BLaER1 (cell line): ENCODE results near the gene CFAP92.
"Not testable (repeated sequence)": the region's sequence is repeated elsewhere in the genome, so short reads cannot be mapped to it uniquely, and the experiment has no call there.

Experiments
- H3K27ac ChIP-seq: shearing (Covaris generic); formaldehyde crosslinking; 2 replicates; pipeline ENCODE4 v1.8.1; 2022
- H3K27me3 ChIP-seq: shearing (Covaris generic); formaldehyde crosslinking; 2 replicates; pipeline ENCODE4 v1.8.1; 2022
- H3K36me3 ChIP-seq: shearing (Covaris generic); formaldehyde crosslinking; 2 replicates; pipeline ENCODE4 v1.8.1; 2022
- H3K4me1 ChIP-seq: shearing (Covaris generic); formaldehyde crosslinking; 2 replicates; pipeline ENCODE4 v1.8.1; 2022
- H3K4me2 ChIP-seq: shearing (Covaris generic); formaldehyde crosslinking; 2 replicates; pipeline ENCODE4 v1.8.1; 2022
- H3K4me3 ChIP-seq: shearing (Covaris generic); formaldehyde crosslinking; 2 replicates; pipeline ENCODE4 v1.8.1; 2022
- H3K9ac ChIP-seq: shearing (Covaris generic); formaldehyde crosslinking; 2 replicates; pipeline ENCODE4 v1.8.1; 2022
- H3K9me3 ChIP-seq: shearing (Covaris generic); formaldehyde crosslinking; 2 replicates; pipeline ENCODE4 v1.8.1; 2022
- H4K20me1 ChIP-seq: shearing (Covaris generic); formaldehyde crosslinking; 2 replicates; pipeline ENCODE4 v1.8.1; 2022
- Cebpa-rat ChIP-seq: shearing (Covaris generic); IDR thresholded peaks from 2 replicates; pipeline ENCODE4 v1.8.1; 2022

The CFAP92 gene

GRCh38 chr3:128873244-128874022 is 120.4 kb downstream of the CFAP92 start:
- H3K9ac ChIP-seq, result no peak overlapping the region
- H3K27me3 ChIP-seq, result no peaks in the 10 kb centered on the region
- TF ChIP-seq Cebpa-rat, result no peak
- H3K4me2 ChIP-seq, result no peak overlapping the region
- no peaks in the 10 kb centered on the region for H3K36me3 ChIP-seq
- H3K9me3 ChIP-seq, result no peaks in the 10 kb centered on the region
- H4K20me1 ChIP-seq, result no peaks in the 10 kb centered on the region
- peaks cover 19% of the 10 kb centered on the region for H3K4me1 ChIP-seq
- no peak overlapping the region for H3K4me3 ChIP-seq
- H3K27ac ChIP-seq, result no peak overlapping the region

GRCh38 chr3:128872744-128873143 is 121.1 kb downstream of the CFAP92 start:
- no peaks in the 10 kb centered on the region for H3K27me3 ChIP-seq
- no peak overlapping the region for H3K4me2 ChIP-seq
- H3K4me3 ChIP-seq, result no peak overlapping the region
- no peak for TF ChIP-seq Cebpa-rat
- H4K20me1 ChIP-seq, result no peaks in the 10 kb centered on the region
- H3K9ac ChIP-seq, result no peak overlapping the region
- H3K27ac ChIP-seq, result no peak overlapping the region
- no peaks in the 10 kb centered on the region for H3K9me3 ChIP-seq
- H3K36me3 ChIP-seq, result no peaks in the 10 kb centered on the region
- peaks cover 12% of the 10 kb centered on the region for H3K4me1 ChIP-seq

- Histone ChIP-seq H3K9me3 (no peaks in the 10 kb centered on the region), H3K9ac (no peak overlapping the region), H3K27me3 (no peaks in the 10 kb centered on the region), H3K4me2 (no peak overlapping the region), H4K20me1 (no peaks in the 10 kb centered on the region), H3K4me3 (no peak overlapping the region), H3K4me1 (peaks cover 9% of the 10 kb centered on the region), H3K27ac (no peak overlapping the region), H3K36me3 (no peaks in the 10 kb centered on the region)
- TF ChIP-seq Cebpa-rat, result no peak
Observed at GRCh38 chr3:128872282-128872681, 121.6 kb downstream of the CFAP92 start.

DNA sequence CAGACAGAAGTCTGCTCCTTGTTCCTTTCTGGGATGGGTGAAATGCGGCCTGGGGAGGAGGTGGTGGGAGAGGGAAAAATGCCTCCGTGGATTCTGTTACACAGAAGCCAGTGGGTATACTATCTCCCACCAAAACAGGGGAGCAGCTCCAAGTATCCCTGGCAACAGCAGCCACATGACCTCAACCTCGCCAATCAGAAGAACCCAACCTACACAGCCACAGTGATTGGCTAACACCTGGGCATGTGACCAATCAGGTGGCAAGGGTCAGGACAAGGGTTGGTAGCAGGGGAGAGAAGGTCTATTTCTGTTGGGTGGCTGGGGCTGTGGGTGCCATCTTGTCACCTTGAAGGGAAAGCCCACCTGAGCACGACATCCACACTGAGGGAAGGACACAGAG is 123.5 kb downstream of the CFAP92 start:
- Histone ChIP-seq H3K4me2 (no peak overlapping the region), H3K27ac (no peak overlapping the region), H3K4me3 (no peak overlapping the region), H3K4me1 (peaks cover under 1% of the 10 kb centered on the region; the same call in 1 of the 2 replicates), H3K9me3 (no peaks in the 10 kb centered on the region), H3K36me3 (no peaks in the 10 kb centered on the region), H4K20me1 (no peaks in the 10 kb centered on the region), H3K27me3 (no peaks in the 10 kb centered on the region), H3K9ac (no peak overlapping the region)
- TF ChIP-seq Cebpa-rat, result no peak

DNA sequence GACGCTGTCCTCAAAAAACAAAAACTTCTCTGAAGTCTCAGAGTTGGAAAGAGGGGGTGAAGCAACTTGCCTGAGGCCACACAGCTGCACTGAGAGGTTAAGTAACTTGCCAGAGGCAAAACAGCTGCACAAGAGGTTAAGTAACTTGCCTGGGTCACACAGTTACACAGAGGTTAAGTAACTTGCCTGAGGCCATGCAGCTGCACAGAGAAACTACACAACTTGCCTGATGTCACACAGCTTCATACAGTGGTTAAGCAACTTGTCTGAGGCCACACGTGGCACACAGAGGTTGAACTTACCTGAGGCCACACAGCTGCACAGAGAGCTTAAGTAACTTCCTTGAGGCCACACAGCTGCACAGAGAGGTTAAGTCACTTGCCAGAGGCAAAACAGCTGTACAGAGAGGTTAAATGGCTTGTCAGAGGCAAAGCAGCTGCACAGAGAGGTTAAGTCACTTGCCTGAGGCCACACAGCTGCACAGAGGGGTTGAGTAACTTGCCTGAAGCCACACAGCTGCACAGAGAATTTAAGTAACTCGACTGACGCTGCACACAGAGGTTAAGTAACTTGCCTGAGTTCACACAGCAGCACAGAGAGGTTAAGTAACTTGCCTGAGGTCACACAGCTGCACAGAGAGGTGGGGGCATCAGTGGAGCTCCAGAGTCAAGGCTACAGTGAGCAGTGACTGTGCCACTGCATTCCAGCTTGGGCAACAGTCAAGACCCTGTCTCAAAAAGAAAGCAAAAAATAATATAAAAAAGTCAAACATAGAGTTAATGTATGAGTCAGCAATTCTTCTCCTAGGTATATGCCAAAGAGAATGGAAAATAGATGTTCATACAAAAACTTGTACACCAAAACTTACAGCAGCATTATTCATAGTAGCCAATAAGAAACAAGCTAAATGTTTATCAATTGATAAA is 126.4 kb downstream of the CFAP92 start:
- H3K9ac ChIP-seq, result no peak overlapping the region
- no peak for TF ChIP-seq Cebpa-rat
- no peaks in the 10 kb centered on the region for H4K20me1 ChIP-seq
- no peaks in the 10 kb centered on the region for H3K27me3 ChIP-seq
- no peak overlapping the region for H3K4me2 ChIP-seq
- no peak overlapping the region for H3K27ac ChIP-seq
- H3K4me1 ChIP-seq, result peaks cover 7% of the 10 kb centered on the region; the same call in 1 of the 2 replicates
- no peaks in the 10 kb centered on the region; the same call in 1 of the 2 replicates for H3K36me3 ChIP-seq
- no peaks in the 10 kb centered on the region for H3K9me3 ChIP-seq
- H3K4me3 ChIP-seq, result no peak overlapping the region

DNA sequence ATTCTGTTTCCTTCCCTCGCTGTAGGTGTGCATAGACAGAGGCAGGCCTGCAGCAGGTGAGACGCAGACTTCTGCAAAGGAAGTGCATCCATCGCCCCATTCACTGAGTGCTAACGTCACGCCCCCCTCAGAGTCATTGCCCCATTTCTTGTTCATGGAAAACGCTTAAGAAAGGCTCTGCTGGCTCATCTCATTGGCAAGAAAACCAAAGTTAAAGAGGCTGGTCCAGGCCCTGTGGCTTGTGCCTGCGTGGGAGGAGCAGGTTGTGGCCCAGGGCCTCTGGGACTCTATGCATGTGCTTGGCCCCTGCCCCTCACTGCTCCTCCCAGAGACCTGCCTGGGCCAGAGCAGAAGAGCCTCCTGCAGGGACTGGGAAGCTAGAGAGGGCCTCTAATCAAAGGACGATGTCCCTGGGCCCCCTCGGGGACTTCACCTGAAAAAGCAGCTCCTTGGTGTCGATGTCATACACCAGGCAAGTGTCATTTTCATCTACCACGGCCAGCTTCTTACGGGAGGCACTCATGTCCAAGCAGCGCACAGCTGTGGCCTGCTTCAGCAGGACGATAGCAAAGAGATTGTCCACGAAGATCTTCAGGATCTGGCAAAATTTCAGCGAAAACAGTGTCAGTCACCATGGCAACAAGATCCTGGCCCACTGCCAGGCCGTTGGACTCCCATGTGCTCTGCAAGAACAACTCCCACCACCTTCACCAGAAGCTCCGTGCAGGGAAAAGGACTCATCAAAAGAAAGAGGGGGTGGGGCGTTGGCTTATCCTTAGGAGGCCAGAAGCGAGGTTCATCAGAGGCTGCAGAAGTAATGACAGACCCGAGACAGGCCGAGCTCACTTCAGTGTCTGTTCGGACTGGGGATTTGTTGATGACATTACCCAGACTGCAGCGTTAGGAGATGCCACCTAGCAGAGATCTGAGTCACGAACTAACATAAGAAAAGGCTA is 128.7 kb downstream of the CFAP92 start:
- H3K4me1 ChIP-seq, result not testable (repeated sequence)

DNA sequence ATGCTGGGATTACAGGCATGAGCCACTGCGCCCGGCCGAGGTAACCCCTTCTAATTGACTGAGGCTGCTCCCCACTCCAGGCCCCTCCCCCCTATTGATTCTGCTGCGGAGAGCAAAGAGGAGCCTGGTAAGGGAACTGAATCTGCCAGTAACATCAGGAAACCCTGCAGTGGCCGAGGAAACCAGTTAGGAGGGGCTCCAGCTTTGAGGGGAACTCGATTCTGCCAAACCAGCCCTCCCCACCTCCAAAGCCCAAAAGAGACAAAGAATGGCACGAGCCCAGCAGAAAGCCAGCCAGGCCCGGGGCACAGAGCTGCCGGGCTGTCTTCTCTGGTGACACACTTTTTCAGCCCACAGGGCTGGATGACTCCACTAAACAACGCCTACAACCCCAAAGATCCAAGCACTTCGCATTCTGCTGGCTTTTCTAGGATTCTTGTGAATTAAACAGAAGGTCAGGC is 129.5 kb downstream of the CFAP92 start:
- H3K27me3 ChIP-seq, result no peaks in the 10 kb centered on the region
- no peaks in the 10 kb centered on the region for H4K20me1 ChIP-seq
- peaks cover 28% of the 10 kb centered on the region for H3K36me3 ChIP-seq
- no peak overlapping the region for H3K4me3 ChIP-seq
- peaks cover 7% of the 10 kb centered on the region; the same call in 1 of the 2 replicates for H3K4me1 ChIP-seq
- no peak overlapping the region for H3K4me2 ChIP-seq
- peaks cover 29% of the 10 kb centered on the region for H3K9me3 ChIP-seq
- no peak overlapping the region for H3K9ac ChIP-seq
- H3K27ac ChIP-seq, result no peak overlapping the region
- TF ChIP-seq Cebpa-rat, result no peak

More for the DNA sequence above, 128.7 kb downstream of the CFAP92 start:
- Histone ChIP-seq H3K36me3 (peaks cover 21% of the 10 kb centered on the region), H3K9me3 (peaks cover 22% of the 10 kb centered on the region)
- H3K9ac ChIP-seq, H3K27me3 ChIP-seq, H3K4me2 ChIP-seq, H3K4me3 ChIP-seq, H3K27ac ChIP-seq, H4K20me1 ChIP-seq: not testable (repeated sequence)

- no peak overlapping the region for H3K4me3 ChIP-seq
- peaks cover 36% of the 10 kb centered on the region for H3K36me3 ChIP-seq
- H3K4me1 ChIP-seq, result peaks cover 7% of the 10 kb centered on the region; the same call in 1 of the 2 replicates
- TF ChIP-seq Cebpa-rat, result no peak
- H3K4me2 ChIP-seq, result no peak overlapping the region
- no peaks in the 10 kb centered on the region for H3K27me3 ChIP-seq
- H3K27ac ChIP-seq, result no peak overlapping the region
- H4K20me1 ChIP-seq, result no peaks in the 10 kb centered on the region
- H3K9me3 ChIP-seq, result peaks cover 38% of the 10 kb centered on the region
- H3K9ac ChIP-seq, result no peak overlapping the region
Observed at GRCh38 chr3:128863560-128863959, 130.3 kb downstream of the CFAP92 start.

GRCh38 chr3:128861491-128861890 is 132.4 kb downstream of the CFAP92 start:
- Histone ChIP-seq H3K36me3 (peaks cover 48% of the 10 kb centered on the region), H3K27ac (no peak overlapping the region), H3K27me3 (no peaks in the 10 kb centered on the region), H3K4me1 (peaks cover 7% of the 10 kb centered on the region; the same call in 1 of the 2 replicates), H3K9ac (no peak overlapping the region), H3K9me3 (peaks cover 58% of the 10 kb centered on the region), H4K20me1 (no peaks in the 10 kb centered on the region), H3K4me2 (no peak overlapping the region), H3K4me3 (no peak overlapping the region)
- no peak for TF ChIP-seq Cebpa-rat
